Erythroblast (primary cell): Measurements from ENCODE around the gene SORL1-AS1.

ENCODE experiments used
- GATA1 ChIP-seq: IDR thresholded peaks from 2 replicates; pipeline ENCODE4 v1.6.1; 2011; ENCODE audit warnings: low read depth, mild to moderate bottlenecking, control low read depth, low read length, moderate library complexity
- POLR2A ChIP-seq: IDR thresholded peaks from 2 replicates; pipeline ENCODE4 v1.6.1; 2011; ENCODE audit warnings: mild to moderate bottlenecking, low read length

DNA sequence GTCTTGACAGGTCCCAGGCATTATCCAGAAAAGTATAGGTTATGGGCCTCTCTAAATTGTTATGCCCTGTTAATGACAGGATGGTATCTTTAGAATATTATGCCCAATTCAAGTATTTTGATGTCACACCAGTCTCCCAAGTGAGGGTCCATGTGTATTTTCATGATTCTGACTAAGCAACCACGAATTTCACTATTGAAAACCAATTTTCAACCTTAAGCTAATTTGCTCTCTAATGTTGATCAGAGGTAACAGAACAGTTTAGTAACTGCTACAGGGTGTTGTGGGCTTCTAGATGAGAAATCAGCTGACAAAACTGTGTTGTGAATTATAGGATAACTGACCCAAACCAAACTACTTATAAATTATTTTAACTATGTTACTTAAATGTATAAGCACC is 48.0 kb upstream of the SORL1-AS1 start:
- TF ChIP-seq POLR2A (no peak), GATA1 (no peak)
